ENCODE data around the gene PARD6A.
A peak's percentile ranks its signal among the peaks of the same experiment; 100 is the strongest.

PARD6A gene

DNA sequence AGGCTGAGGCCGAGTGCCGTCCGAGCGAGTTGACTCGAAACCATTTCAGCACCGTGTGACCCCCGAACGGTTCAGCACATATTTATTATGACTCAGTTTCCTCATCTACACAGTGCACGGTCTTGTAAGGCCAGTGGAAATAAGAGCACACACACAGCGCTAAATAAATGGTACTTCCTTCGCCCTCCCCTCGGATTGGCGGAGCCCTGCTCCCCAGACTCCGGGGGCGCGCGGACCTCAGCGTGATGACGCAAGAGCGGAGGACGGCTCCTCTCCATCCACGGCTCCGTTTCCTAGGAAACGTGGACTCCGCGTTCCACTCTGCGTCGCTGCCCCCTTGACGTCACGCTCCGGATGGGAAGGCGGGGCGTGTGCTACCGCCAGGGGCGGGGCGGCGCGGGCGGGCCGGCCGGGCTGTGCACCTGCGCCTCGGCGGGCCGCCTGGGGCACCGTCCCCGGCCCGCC, at the start of gene PARD6A:
TSS of gene PARD6A (plus strand) at position 397 of the 465 bp plus-strand sequence. CDS start 79 bp downstream, outside the sequence.
- DNase-seq (ENCODE audit: low read depth) = peak; percentile 96
- TF ChIP-seq, protein P1, sequence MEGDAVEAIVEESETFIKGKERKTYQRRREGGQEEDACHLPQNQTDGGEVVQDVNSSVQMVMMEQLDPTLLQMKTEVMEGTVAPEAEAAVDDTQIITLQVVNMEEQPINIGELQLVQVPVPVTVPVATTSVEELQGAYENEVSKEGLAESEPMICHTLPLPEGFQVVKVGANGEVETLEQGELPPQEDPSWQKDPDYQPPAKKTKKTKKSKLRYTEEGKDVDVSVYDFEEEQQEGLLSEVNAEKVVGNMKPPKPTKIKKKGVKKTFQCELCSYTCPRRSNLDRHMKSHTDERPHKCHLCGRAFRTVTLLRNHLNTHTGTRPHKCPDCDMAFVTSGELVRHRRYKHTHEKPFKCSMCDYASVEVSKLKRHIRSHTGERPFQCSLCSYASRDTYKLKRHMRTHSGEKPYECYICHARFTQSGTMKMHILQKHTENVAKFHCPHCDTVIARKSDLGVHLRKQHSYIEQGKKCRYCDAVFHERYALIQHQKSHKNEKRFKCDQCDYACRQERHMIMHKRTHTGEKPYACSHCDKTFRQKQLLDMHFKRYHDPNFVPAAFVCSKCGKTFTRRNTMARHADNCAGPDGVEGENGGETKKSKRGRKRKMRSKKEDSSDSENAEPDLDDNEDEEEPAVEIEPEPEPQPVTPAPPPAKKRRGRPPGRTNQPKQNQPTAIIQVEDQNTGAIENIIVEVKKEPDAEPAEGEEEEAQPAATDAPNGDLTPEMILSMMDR (conservative IDR thresholded peaks at IDR 0.05; ENCODE audit: control insufficient read depth, insufficient read depth, low read depth, low read length) = no peak
- H3K4me3 ChIP-seq (ENCODE audit: control insufficient read depth, low read depth, low read length) = peak within 1 kb of the TSS; percentile 86

- H3K4me3 ChIP-seq (ENCODE audit: control insufficient read depth, low read depth, low read length) = no peak overlapping the region
- TF ChIP-seq, protein P1 (conservative IDR thresholded peaks at IDR 0.05; ENCODE audit: control insufficient read depth, insufficient read depth, low read depth, low read length) = no peak
- peak; percentile 16 for DNase-seq (ENCODE audit: low read depth)
These were observed 47.0 kb upstream of the PARD6A start for GRCh38 chr16:67613808-67614207.

DNA sequence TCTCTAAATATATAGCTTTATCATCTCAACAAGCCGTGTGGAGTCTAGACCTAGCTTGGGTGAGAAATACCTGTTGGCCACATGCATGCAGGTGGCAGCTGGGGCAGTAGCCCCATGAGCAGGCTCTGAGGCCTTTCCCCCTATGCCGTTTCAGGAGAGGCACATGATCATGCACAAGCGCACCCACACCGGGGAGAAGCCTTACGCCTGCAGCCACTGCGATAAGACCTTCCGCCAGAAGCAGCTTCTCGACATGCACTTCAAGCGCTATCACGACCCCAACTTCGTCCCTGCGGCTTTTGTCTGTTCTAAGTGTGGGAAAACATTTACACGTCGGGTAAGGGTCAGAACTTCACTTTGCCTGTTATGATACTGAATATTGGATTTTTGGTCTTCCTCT, 32.5 kb upstream of the PARD6A start:
- TF ChIP-seq, protein P1 (conservative IDR thresholded peaks at IDR 0.05; ENCODE audit: control insufficient read depth, insufficient read depth, low read depth, low read length) = no peak

GRCh38 chr16:67632415-67633172, 28.2 kb upstream of the PARD6A start:
- H3K4me3 ChIP-seq (ENCODE audit: control insufficient read depth, low read depth, low read length) = no peak overlapping the region
- TF ChIP-seq, protein P1 (conservative IDR thresholded peaks at IDR 0.05; ENCODE audit: control insufficient read depth, insufficient read depth, low read depth, low read length) = no peak
- DNase-seq (ENCODE audit: low read depth) = peak; percentile 69

More for the DNA sequence above, 32.5 kb upstream of the PARD6A start:
- no peak for DNase-seq (ENCODE audit: low read depth)
- no peak overlapping the region for H3K4me3 ChIP-seq (ENCODE audit: control insufficient read depth, low read depth, low read length)

- TF ChIP-seq, protein P1 (conservative IDR thresholded peaks at IDR 0.05; ENCODE audit: control insufficient read depth, insufficient read depth, low read depth, low read length) = no peak
- no peak overlapping the region for H3K4me3 ChIP-seq (ENCODE audit: control insufficient read depth, low read depth, low read length)
- no peak for DNase-seq (ENCODE audit: low read depth)
These were observed 24.0 kb upstream of the PARD6A start for GRCh38 chr16:67636713-67637112.

DNA sequence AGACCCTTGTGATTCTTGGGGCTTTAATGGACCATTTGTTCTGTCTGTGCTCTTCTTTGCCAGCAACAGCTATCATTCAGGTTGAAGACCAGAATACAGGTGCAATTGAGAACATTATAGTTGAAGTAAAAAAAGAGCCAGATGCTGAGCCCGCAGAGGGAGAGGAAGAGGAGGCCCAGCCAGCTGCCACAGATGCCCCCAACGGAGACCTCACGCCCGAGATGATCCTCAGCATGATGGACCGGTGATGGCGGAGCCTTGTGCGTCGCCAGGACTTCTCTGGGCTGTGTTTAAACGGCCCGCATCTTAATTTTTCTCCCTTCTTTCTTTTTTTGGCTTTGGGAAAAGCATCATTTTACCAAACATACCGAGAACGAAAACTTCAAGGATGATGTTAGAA, 23.1 kb upstream of the PARD6A start:
- DNase-seq (ENCODE audit: low read depth) = no peak
- TF ChIP-seq, protein P1 (conservative IDR thresholded peaks at IDR 0.05; ENCODE audit: control insufficient read depth, insufficient read depth, low read depth, low read length) = no peak
- H3K4me3 ChIP-seq (ENCODE audit: control insufficient read depth, low read depth, low read length) = no peak overlapping the region

All from fibroblast of mammary gland (primary cell).